A549 (cell line): ENCODE results near the gene DDR1. TPM values are rescaled to one million over a fixed set of nuclear protein-coding genes. Genes with fewer than 3 reads are reported as not detected.
"Not testable (repeated sequence)": the region's sequence is repeated elsewhere in the genome, so short reads cannot be mapped to it uniquely, and the experiment has no call there.

ENCODE experiments used
- ATAC-seq, 2 experiments: fragments of 200-7000 bp in 1 of 2; fragments of >200 bp in 1 of 2; cut with Nextera tagmentation in 1 of 2; cut with Tn5 transposase in 1 of 2; 3 replicates each; pipeline versions ENCODE4 v1.8.0 to v1.9.1; 2018 to 2020; ENCODE audit warnings: mild to moderate bottlenecking in 1 of 2, moderate library complexity in 1 of 2
- CTCF ChIA-PET: fragments of 300-600 bp; sonication (Branson Sonifier 250); formaldehyde crosslinking; extraction: SDS; loops from one replicate; lab custom pipeline; 2021; ENCODE audit warnings: antibody characterized with exemption, inconsistent platforms; lab: Yijun Ruan, JAX
- POLR2A ChIA-PET: fragments of 350-600 bp; formaldehyde crosslinking; extraction: SDS; loops from one replicate; lab custom pipeline; 2021; ENCODE audit warnings: antibody characterized with exemption, inconsistent platforms; lab: Yijun Ruan, JAX
- DNase-seq, 2 experiments: peaks; one replicate each; pipeline versions ENCODE4 v3.0.0 to v3.0.0-alpha.2; 2011 to 2016; ENCODE audit warnings: low read depth in 1 of 2, low spot score in 1 of 2
- FAIRE-seq: peaks from 2 replicates; lab custom pipeline; 2011; peaks lifted over from hg19 to GRCh38; lab: Jason Lieb, UNC
- H3K27ac ChIP-seq, 2 experiments: fragments of >200 bp; sonication (Bioruptor Twin); formaldehyde crosslinking; 3 replicates each; pipeline ENCODE4 v1.5.1; 2016 to 2017
- H3K4me1 ChIP-seq: fragments of >200 bp; sonication (Bioruptor Twin); formaldehyde crosslinking; 3 replicates; pipeline ENCODE4 v1.6.1; 2016
- H3K4me2 ChIP-seq: fragments of >200 bp; sonication (Bioruptor Twin); formaldehyde crosslinking; 3 replicates; pipeline ENCODE4 v1.6.1; 2016
- H3K4me3 ChIP-seq: fragments of >200 bp; sonication (Bioruptor Twin); formaldehyde crosslinking; 3 replicates; pipeline ENCODE4 v1.5.1; 2016
- H3K9me3 ChIP-seq: fragments of >200 bp; sonication (Bioruptor Twin); formaldehyde crosslinking; 3 replicates; pipeline ENCODE4 v1.6.1; 2016
- CBX2 ChIP-seq: fragments of 200-600 bp; sonication (generic); IDR thresholded peaks from 2 replicates; pipeline ENCODE4 v1.6.1; 2016; ENCODE audit warnings: low read depth, mild to moderate bottlenecking, borderline replicate concordance
- CBX8 ChIP-seq: fragments of 200-600 bp; sonication (generic); IDR thresholded peaks from 2 replicates; pipeline ENCODE4 v1.6.1; 2016
- EHF ChIP-seq: fragments of 250-450 bp; sonication (Bioruptor Pico); IDR thresholded peaks from 2 replicates; pipeline ENCODE4 v1.5.0; 2020; ENCODE audit warnings: mild to moderate bottlenecking
- EP300 ChIP-seq, 2 experiments: fragments of >200 bp; sonication (Bioruptor Twin); formaldehyde crosslinking; IDR thresholded peaks; 2 replicates in 1 of 2; 3 replicates in 1 of 2; pipeline ENCODE4 v1.6.1; 2016 to 2017
- FOSB ChIP-seq: fragments of 250-450 bp; sonication (Bioruptor Pico); IDR thresholded peaks from 2 replicates; pipeline ENCODE4 v1.5.0; 2020; ENCODE audit warnings: mild to moderate bottlenecking, moderate library complexity
- FOSL2 ChIP-seq, 2 experiments: fragments of 450-650 bp in 1 of 2; fragments of >200 bp in 1 of 2; sonication (Bioruptor Twin) in 1 of 2; formaldehyde crosslinking; IDR thresholded peaks; 2 replicates each; pipeline versions ENCODE4 v1.5.0 to v1.6.1; 2016 to 2020; ENCODE audit warnings: mild to moderate bottlenecking in 1 of 2, moderate library complexity in 1 of 2
- MAFK ChIP-seq: fragments of 450-650 bp; IDR thresholded peaks from 2 replicates; pipeline ENCODE4 v1.6.1; 2014; ENCODE audit not compliant: partially characterized antibody
- MAZ ChIP-seq: fragments of 150-350 bp; IDR thresholded peaks from 2 replicates; pipeline ENCODE4 v1.6.1; 2014; ENCODE audit warnings: antibody characterized with exemption, low read depth, low read length, borderline replicate concordance
- NPAS2 ChIP-seq: fragments of 250-450 bp; sonication (Bioruptor Pico); IDR thresholded peaks from 2 replicates; pipeline ENCODE4 v1.8.0; 2022; ENCODE audit warnings: mild to moderate bottlenecking, moderate library complexity, borderline replicate concordance
- NR3C1 ChIP-seq: fragments of >200 bp; sonication (Bioruptor Twin); formaldehyde crosslinking; IDR thresholded peaks from 3 replicates; pipeline ENCODE4 v1.6.1; 2017
- RFX5 ChIP-seq: fragments of 450-650 bp; IDR thresholded peaks from 2 replicates; pipeline ENCODE4 v1.7.1; 2014; ENCODE audit warnings: antibody characterized with exemption, mild to moderate bottlenecking, moderate library complexity
- RNF2 ChIP-seq: fragments of 200-600 bp; sonication (generic); IDR thresholded peaks from 2 replicates; pipeline ENCODE4 v1.6.1; 2016; ENCODE audit warnings: low read depth, mild to moderate bottlenecking, antibody characterized with exemption, moderate library complexity, borderline replicate concordance
- SMC3 ChIP-seq: fragments of >200 bp; sonication (Bioruptor Twin); formaldehyde crosslinking; IDR thresholded peaks from 3 replicates; pipeline ENCODE4 v1.6.1; 2018; ENCODE audit warnings: inconsistent platforms
- TFCP2L1 ChIP-seq: fragments of 250-450 bp; sonication (Bioruptor Pico); IDR thresholded peaks from 2 replicates; pipeline ENCODE4 v1.5.0; 2021; ENCODE audit warnings: mild to moderate bottlenecking
- ZFP36 ChIP-seq: fragments of 450-650 bp; IDR thresholded peaks from 2 replicates; pipeline ENCODE4 v1.6.1; 2014; ENCODE audit warnings: borderline replicate concordance; ENCODE audit not compliant: partially characterized antibody
- ZSCAN20 ChIP-seq: fragments of 250-450 bp; sonication (Bioruptor Pico); IDR thresholded peaks from 2 replicates; pipeline ENCODE4 v1.8.0; 2022; ENCODE audit warnings: mild to moderate bottlenecking, moderate library complexity
- WGBS: methylation state at CpG from one replicate; pipeline ENCODE4 v1.1.6; 2017; ENCODE audit errors: missing lambda C conversion rate; 5-methylcytosine and 5-hydroxymethylcytosine counted together
- polyA plus RNA-seq, 4 experiments: library from polyadenylated mRNA; depleted of rRNA in 3 of 4; stranded (reverse); fragments of >200 nt; fragmentation: RNase III in 1 of 4; extraction: RNeasy Plus Mini Kit Qiagen cat#74134 plus additional on column Dnase treatment in 1 of 4; gene quantifications; 2 replicates in 3 of 4; 3 replicates in 1 of 4; pipeline ENCODE4 v1.2.3, GENCODE V29; 2011 to 2017
- TF ChIP-seq, protein P1 (sequence below): IDR thresholded peaks from 2 replicates; pipeline ENCODE4 v1.6.1; 2012
- TF ChIP-seq, protein P2 (sequence below): fragments of 200-600 bp; sonication (generic); IDR thresholded peaks from 2 replicates; pipeline ENCODE4 v1.6.1; 2016; ENCODE audit warnings: antibody characterized with exemption, mild to moderate bottlenecking, moderate library complexity

DDR1 gene
- polyA plus RNA-seq, 2 of the 4 experiments (the other 2 are of a cell fraction), result 19.8 to 43.5 TPM

GRCh38 chr6:30871592-30872183, 12.6 kb upstream of the DDR1 start:
- no peak overlapping the region for H3K27ac ChIP-seq
- H3K4me1 ChIP-seq, result no peaks in the 10 kb centered on the region; the same call in 2 of the 3 replicates
- FAIRE-seq (no peak), DNase-seq (no peak), ATAC-seq (no peak)
- peaks cover 17% of the 10 kb centered on the region; the same call in 2 of the 3 replicates for H3K9me3 ChIP-seq
- WGBS, result 71% methylated on average over 4 of the region's 4 CpGs
- no peak overlapping the region for H3K4me3 ChIP-seq
- CTCF ChIA-PET, result no interaction called here
- TF ChIP-seq FOSB (CRISPR knock-in tag) (no peak), EP300 (IDR thresholded peaks at IDR 0.05) (no peak), RFX5 (no peak), ZSCAN20 (CRISPR knock-in tag) (no peak), FOSL2 (IDR thresholded peaks at IDR 0.05) (no peak), FOSL2 (CRISPR knock-in tag; IDR thresholded peaks at IDR 0.05) (no peak)
- no peak overlapping the region for H3K4me2 ChIP-seq
- POLR2A ChIA-PET, result no interaction called here

- peaks cover 11% of the 10 kb centered on the region for H3K4me1 ChIP-seq
- TF ChIP-seq TFCP2L1 (CRISPR knock-in tag) (no peak), ZFP36 (no peak), NPAS2 (CRISPR knock-in tag) (no peak), CBX8 (no peak), EHF (CRISPR knock-in tag) (no peak), MAZ (no peak), FOSB (CRISPR knock-in tag) (no peak), CBX2 (no peak), MAFK (no peak), NR3C1 (no peak), SMC3 (no peak), EP300 (IDR thresholded peaks at IDR 0.05) (no peak), RNF2 (no peak)
- TF ChIP-seq, protein P1, sequence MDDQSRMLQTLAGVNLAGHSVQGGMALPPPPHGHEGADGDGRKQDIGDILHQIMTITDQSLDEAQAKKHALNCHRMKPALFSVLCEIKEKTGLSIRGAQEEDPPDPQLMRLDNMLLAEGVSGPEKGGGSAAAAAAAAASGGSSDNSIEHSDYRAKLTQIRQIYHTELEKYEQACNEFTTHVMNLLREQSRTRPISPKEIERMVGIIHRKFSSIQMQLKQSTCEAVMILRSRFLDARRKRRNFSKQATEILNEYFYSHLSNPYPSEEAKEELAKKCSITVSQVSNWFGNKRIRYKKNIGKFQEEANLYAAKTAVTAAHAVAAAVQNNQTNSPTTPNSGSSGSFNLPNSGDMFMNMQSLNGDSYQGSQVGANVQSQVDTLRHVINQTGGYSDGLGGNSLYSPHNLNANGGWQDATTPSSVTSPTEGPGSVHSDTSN, result no peak
- TF ChIP-seq, protein P2, sequence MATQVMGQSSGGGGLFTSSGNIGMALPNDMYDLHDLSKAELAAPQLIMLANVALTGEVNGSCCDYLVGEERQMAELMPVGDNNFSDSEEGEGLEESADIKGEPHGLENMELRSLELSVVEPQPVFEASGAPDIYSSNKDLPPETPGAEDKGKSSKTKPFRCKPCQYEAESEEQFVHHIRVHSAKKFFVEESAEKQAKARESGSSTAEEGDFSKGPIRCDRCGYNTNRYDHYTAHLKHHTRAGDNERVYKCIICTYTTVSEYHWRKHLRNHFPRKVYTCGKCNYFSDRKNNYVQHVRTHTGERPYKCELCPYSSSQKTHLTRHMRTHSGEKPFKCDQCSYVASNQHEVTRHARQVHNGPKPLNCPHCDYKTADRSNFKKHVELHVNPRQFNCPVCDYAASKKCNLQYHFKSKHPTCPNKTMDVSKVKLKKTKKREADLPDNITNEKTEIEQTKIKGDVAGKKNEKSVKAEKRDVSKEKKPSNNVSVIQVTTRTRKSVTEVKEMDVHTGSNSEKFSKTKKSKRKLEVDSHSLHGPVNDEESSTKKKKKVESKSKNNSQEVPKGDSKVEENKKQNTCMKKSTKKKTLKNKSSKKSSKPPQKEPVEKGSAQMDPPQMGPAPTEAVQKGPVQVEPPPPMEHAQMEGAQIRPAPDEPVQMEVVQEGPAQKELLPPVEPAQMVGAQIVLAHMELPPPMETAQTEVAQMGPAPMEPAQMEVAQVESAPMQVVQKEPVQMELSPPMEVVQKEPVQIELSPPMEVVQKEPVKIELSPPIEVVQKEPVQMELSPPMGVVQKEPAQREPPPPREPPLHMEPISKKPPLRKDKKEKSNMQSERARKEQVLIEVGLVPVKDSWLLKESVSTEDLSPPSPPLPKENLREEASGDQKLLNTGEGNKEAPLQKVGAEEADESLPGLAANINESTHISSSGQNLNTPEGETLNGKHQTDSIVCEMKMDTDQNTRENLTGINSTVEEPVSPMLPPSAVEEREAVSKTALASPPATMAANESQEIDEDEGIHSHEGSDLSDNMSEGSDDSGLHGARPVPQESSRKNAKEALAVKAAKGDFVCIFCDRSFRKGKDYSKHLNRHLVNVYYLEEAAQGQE, result no peak
- H3K4me3 ChIP-seq, result no peak overlapping the region
- WGBS, result 89% methylated on average over 2 of the region's 2 CpGs
- peaks cover 17% of the 10 kb centered on the region; the same call in 2 of the 3 replicates for H3K9me3 ChIP-seq
- POLR2A ChIA-PET, result no interaction called here
- no peak for ATAC-seq
- no peak for FAIRE-seq
- no peak for DNase-seq
- H3K4me2 ChIP-seq, result no peak overlapping the region
- CTCF ChIA-PET, result interaction anchor here (0.9 kb wide), 1 partner anchor 51 kb away, joined by 4 read pairs; no protein-coding TSS in a partner anchor
- H3K27ac ChIP-seq, result no peak overlapping the region
Observed at GRCh38 chr6:30873137-30873640, 11.1 kb upstream of the DDR1 start.

DNA sequence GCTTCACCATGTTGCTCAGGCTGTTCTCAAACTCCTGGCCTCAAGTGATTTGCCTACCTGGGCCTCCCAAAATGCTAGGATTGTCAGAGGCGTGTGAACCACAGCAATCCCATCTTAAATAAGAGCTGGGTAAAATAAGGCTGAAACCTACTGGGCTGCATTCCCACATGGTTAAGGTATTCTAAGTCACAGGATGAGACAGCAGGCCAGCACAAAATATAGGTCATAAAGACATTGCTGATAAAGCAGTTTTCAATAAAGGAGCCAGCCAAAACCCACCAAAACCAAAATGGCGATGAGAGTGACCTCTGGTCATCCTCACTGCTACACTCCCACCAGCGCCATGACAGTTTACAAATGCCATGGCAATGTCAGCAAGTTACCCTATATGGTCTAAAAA, 10.5 kb upstream of the DDR1 start:
- ATAC-seq, H3K4me3 ChIP-seq, H3K27ac ChIP-seq, FAIRE-seq: not testable (repeated sequence)
- WGBS, result 83% methylated on average over 3 of the region's 3 CpGs
- TF ChIP-seq MAFK, result peak; percentile 64
- TF ChIP-seq, all 56 proteins: peak for 1; not testable (repeated sequence) for 55
- Histone ChIP-seq H3K9me3 (peaks cover 17% of the 10 kb centered on the region; the same call in 2 of the 3 replicates), H3K4me1 (peaks cover 11% of the 10 kb centered on the region)
- POLR2A ChIA-PET, CTCF ChIA-PET, DNase-seq, H3K4me2 ChIP-seq: not testable (repeated sequence)
